Forelimb muscle (tissue), 1 donor: ENCODE data around the gene PHF1. TPM values are rescaled to one million over a fixed set of nuclear protein-coding genes. Genes with fewer than 3 reads are reported as not detected.
A peak's percentile ranks its signal among the peaks of the same experiment; 100 is the strongest.

Source experiments
- DNase-seq: peaks from one replicate; pipeline ENCODE4 v3.0.0-alpha.2; 2013; ENCODE audit warnings: low read depth
- polyA plus RNA-seq: library from polyadenylated mRNA; unstranded; fragments of 120-200 nt; gene quantifications from one replicate; pipeline ENCODE4 v1.2.1, GENCODE V29; 2013; ENCODE audit not compliant: insufficient read length

Gene PHF1
- polyA plus RNA-seq, 1 donor = 48.4 TPM

GRCh38 chr6:33453393-33454008 is 42.7 kb downstream of the PHF1 start:
- DNase-seq = no peak

GRCh38 chr6:33454009-33454946 is 43.5 kb downstream of the PHF1 start, which contains the start of gene ZBTB9:
Gene ZBTB9, plus strand, starts transcription at chr6:33454576. Its CDS starts 525 bp downstream, at chr6:33455101.
- peak; percentile 84 for DNase-seq

- no peak for DNase-seq
Measured at GRCh38 chr6:33455051-33455450, 44.2 kb downstream of the PHF1 start.

GRCh38 chr6:33456156-33456555 is 45.3 kb downstream of the PHF1 start:
- no peak for DNase-seq

- DNase-seq = no peak
Measured at GRCh38 chr6:33458676-33459075, 47.9 kb downstream of the PHF1 start.

- no peak for DNase-seq
Measured at GRCh38 chr6:33459226-33459625, 48.4 kb downstream of the PHF1 start.

Other genes starting within 250 kb of the PHF1 start
- gene COL11A2, start 218.5 kb upstream of the PHF1 start, polyA plus RNA-seq = 41.7 TPM
- gene RXRB, start 210.3 kb upstream of the PHF1 start, polyA plus RNA-seq = 40.7 TPM
- 75.0 TPM for gene SLC39A7, start 210.1 kb upstream of the PHF1 start, polyA plus RNA-seq
- 11.6 TPM for gene HSD17B8, start 206.4 kb upstream of the PHF1 start, polyA plus RNA-seq
- gene RING1, start 202.5 kb upstream of the PHF1 start, polyA plus RNA-seq = 29.4 TPM
- gene VPS52, start 139.1 kb upstream of the PHF1 start, polyA plus RNA-seq = 45.3 TPM
- 4,951 TPM for gene RPS18, start 138.9 kb upstream of the PHF1 start, polyA plus RNA-seq
- gene B3GALT4, start 133.9 kb upstream of the PHF1 start, polyA plus RNA-seq = 1.6 TPM
- 52.7 TPM for gene WDR46, start 121.8 kb upstream of the PHF1 start, polyA plus RNA-seq
- 43.7 TPM for gene PFDN6, start 121.4 kb upstream of the PHF1 start, polyA plus RNA-seq
- 54.4 TPM for gene RGL2, start 112.1 kb upstream of the PHF1 start, polyA plus RNA-seq
- 20.3 TPM for gene TAPBP, start 96.9 kb upstream of the PHF1 start, polyA plus RNA-seq
- gene ZBTB22, start 93.3 kb upstream of the PHF1 start, polyA plus RNA-seq = 13.4 TPM
- gene DAXX, start 88.1 kb upstream of the PHF1 start, polyA plus RNA-seq = 29.5 TPM
- gene KIFC1, start 19.2 kb upstream of the PHF1 start, polyA plus RNA-seq = 18.0 TPM
- 123 TPM for gene CUTA, start 7.1 kb downstream of the PHF1 start, polyA plus RNA-seq
- 28.1 TPM for gene SYNGAP1, start 9.1 kb downstream of the PHF1 start, polyA plus RNA-seq
- 5.8 TPM for gene ZBTB9, start 43.6 kb downstream of the PHF1 start, polyA plus RNA-seq
- gene BAK1, start 169.3 kb downstream of the PHF1 start, polyA plus RNA-seq = 17.9 TPM
- gene ITPR3, start 210.3 kb downstream of the PHF1 start, polyA plus RNA-seq = 6.8 TPM